NT2/D1 (cell line): ENCODE measurements around the gene KAZN.

Source experiments
- SUZ12 ChIP-seq: IDR thresholded peaks from 2 replicates; pipeline ENCODE4 v1.6.1; 2011; ENCODE audit not compliant: insufficient read length, insufficient read depth; ENCODE audit errors: extremely low read depth
- YY1 ChIP-seq: IDR thresholded peaks from 2 replicates; pipeline ENCODE4 v1.6.1; 2011; ENCODE audit not compliant: insufficient read length, insufficient read depth
- ZNF274 ChIP-seq: IDR thresholded peaks from 2 replicates; pipeline ENCODE4 v1.6.1; 2011; ENCODE audit warnings: mild to moderate bottlenecking, low read depth, low read length

GRCh38 chr1:14784790-14785773 lies 186.6 kb downstream of the KAZN start:
- TF ChIP-seq SUZ12 (no peak), ZNF274 (no peak), YY1 (no peak)
